Stimulated activated CD4-positive, alpha-beta T cell treated with anti-CD3 and anti-CD28 coated beads, Interleukin-1b, Interleukin-23, amount 100 ng/mL, for 24 hours (primary cell): ENCODE results near the gene PPTC7.
"Not testable (repeated sequence)": the region's sequence is repeated elsewhere in the genome, so short reads cannot be mapped to it uniquely, and the experiment has no call there.

Experiments
- DNase-seq, 4 experiments: peaks; one replicate each; pipeline ENCODE4 v3.0.0-alpha.2; 2020; ENCODE audit warnings: low read depth in 4 of 4, low spot score in 1 of 4

Gene PPTC7

DNA sequence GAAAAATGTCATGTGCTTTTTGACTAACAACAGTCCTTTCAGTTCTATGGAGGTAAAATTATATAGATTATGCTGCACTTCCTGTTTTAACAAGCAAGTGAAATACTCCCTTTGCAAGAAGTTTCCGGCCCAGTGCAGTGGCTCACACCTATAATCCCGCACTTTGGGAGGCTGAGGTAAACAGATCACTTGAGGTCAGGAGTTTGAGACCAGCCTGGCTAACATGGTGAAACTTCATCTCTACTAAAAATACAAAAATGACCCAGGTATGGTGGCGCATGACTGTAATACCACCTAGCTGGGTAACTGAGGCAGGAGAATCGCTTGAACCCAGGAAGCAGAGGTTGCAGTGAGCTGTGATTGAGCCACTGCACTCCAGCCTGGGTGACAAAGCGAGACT, 20.7 kb downstream of the PPTC7 start:
- DNase-seq, result not testable (repeated sequence)

DNA sequence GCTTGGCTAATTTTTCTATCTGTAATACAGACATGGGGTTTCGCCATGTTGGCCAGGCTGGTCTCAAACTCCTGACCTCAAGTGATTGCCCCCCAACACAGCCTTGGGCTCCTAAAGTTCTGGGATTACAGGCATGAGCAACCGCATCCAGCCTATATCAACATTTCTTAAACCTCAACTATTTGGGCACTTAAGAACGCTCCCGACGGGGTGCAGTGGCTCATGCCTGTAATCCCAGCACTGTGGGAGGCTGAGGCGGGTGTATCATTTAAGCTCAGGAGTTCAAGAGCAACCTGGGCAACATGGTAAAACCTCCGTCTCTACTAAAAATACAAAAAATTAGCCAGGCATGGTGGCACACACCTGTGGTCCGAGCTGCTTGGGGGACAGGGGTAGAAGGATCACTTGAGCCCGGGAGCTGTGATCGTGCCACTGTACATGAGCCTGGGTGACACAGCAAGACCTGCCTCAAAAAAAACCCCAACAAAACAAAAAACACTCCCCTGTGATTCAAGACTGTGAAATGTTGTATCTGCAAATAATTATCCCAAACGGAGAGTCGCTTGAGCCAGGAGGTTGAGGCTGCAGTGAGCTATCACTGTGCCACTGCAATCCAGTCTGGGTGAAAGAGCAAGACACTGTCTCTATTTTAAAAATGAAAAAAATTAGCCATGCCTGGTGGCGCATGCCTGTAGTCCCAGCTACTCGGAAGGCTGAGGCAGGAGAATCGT, 21.5 kb downstream of the PPTC7 start:
- DNase-seq, result no peak

DNA sequence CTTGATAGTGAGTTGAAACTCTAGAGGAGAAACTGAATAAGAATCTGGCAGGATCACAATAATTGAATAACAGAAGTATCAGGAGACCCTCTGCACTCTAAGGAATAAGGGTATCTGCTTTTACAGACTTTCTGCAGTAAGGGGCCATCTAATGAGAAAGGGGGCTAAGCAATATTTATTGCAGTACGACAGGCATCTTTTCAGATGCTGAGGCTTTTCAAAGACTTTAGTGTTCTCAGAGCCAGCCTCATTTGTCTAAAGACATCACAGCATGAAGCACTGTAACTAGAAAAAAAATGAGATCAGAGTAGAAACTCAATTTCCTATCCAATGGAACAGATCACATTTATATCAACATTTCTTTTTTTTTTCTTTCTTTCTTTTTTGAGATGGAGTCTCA, 22.2 kb downstream of the PPTC7 start:
- no peak for DNase-seq

DNA sequence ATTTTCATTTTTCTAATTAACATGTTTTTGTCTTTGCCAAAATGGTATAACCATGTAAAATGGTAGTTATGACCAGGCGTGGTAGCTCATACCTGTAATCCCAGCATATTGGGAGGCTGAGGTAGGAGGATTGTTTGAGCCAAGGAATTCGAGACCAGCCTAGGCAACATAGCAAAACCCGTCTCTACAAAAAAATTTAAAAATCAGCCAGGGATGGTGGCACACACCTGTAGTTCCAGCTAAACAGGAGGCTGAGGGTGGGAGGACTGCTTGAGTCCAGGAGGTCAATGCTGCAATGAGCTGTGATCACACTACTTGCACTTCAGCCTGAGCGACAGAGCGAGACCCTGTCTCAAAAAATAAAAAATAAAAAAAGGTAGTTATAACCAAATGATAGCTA, 23.1 kb downstream of the PPTC7 start:
- no peak for DNase-seq

DNA sequence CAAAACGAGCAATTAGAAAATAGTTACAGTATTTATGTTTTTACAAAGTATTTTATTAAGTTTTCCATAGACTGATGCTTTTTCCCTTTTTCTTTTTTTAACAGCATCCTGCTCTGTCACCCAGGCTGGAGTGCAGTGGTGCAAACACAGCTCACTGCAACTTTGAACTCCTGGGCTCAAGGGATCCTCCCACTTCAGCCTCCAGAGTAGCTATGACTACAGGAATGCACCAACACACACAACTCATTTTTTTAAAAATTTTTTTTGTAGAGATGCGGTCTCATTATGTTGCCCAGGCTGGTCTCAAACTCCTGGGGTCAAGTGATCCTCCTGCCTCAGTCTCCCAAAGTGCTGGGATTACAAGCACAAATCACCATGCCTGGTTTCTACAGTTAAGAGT, 24.2 kb downstream of the PPTC7 start:
- DNase-seq, result not testable (repeated sequence)

DNA sequence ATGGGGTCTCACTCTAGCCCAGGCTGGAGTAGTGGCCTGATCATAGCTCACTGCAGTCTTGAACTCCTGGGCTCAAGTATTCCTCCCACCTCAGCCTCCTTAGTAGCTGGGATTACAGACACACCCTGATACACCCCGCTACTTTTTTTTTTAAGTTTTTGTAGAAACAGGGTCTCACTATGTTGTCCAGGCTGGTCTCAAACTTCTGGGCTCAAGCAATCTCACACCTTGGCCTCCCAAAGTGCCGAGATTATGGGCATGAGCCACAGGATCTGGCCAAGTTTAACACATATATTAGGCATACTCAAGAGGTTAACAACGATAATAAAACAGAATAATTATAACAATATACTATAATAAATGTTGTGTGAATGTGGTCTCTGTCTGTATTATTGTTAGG, 25.8 kb downstream of the PPTC7 start:
- no peak for DNase-seq

DNA sequence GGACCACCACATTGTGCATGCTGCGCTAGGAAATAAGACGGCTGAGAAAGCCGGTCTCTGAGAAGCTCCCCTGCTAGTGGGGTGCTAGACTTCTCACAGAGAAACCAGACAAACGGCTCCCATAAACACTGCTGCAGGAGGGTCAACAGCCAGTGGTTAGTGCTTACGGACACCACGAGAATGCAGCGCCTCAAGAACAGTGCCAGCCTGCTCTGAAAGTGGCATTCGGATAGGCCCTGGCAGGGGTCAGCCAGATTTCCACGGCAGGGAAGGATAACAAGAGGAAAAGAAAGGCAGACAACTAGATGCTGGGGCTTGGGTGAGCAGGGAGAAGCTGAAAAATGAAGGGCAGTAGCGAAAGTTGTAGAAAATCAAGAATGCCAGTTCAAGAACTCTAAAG, 26.4 kb downstream of the PPTC7 start:
- no peak for DNase-seq

DNA sequence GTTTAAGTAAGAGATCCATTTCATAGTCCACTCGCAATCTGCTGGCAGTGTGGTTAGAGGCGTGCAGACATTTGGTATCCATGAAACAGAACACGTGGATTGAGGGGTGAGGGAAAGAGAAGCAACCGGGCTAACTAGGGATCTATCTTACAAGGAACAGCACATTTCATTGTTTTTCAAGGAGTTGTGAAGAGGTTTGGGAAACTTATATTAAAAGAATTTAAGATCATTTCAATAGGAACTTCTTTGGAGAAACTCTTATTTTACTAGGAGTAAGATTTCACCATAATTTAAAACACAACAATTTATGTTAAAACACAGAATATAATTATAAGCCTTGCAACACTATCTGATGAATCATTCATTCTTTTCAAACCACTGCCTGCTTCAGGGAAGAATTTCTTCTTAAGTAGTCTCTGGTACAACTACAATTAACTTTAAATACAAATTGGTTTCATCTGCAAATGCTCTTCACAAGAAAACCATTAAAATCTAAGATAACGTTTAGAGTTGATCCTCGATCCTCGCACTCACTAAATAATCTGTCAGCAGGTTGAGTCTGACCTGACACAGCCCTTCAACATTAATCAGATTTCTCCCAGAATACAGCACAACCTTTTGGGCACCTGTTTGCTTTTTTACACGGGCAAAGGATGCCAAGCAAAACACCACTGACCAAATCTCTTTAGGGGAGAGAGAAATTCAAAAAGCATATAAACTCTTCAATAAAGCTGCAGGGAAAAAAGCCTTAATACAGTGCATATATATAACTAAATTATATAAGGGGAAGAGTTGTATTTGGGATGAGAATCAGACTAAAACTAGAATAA, 27.3 kb downstream of the PPTC7 start:
- no peak for DNase-seq

DNA sequence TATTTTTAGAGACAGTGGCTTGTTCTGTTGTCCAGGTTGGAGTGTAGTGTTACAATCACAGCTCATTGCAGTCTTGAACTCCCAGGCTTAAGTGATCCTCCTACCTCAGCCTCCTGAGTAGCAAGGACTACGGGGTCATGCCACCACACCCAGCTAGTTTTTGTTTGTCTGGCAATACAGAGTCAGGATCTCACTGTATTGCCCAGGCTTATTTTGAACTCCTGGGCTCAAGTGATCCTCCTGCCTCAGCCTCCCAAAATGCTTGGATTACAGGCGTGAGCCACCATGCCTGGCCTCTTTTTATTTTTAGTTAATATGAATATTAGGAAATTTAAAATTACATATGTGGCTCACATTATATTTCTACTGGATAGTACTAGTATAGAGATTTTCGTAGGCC, 28.9 kb downstream of the PPTC7 start:
- DNase-seq, result no peak

DNA sequence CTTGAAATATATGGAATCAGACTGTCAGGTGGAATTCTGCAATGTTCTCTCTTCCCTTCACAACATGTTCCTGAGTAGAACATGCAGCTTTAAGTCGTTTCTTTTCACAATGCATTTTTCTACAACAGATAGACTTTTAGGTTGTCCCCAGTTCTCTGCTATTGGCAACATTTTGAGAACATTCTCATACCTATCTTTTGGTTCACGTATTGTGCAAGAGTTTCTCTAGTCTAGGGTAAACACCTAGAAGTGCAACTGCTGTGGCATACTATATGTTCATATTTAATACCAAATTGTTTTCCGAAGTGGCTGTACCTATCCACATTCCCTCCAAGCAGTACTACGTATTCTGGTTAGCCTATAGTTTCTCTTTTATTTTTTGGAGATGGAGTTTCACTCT, 32.1 kb downstream of the PPTC7 start:
- DNase-seq, result no peak

DNA sequence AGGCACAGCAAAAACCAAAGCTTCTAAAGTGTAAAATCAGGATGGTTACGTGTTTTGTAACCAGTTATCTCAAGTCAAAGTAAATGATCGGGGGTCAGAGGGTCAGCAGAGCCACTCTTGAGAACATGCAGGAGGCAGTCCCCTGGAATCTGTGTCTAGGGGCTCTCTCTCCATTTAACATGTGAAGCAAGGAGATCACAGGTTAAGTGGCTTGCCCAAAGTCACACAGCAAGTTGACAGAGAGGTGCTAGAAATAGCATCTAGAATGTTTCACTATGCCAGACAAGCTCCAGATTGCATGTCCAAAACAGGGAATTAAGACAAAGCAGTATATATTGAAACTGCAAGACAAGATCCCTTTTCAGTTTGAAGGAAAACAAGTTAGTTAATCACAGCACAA, 33.4 kb downstream of the PPTC7 start:
- no peak for DNase-seq

DNA sequence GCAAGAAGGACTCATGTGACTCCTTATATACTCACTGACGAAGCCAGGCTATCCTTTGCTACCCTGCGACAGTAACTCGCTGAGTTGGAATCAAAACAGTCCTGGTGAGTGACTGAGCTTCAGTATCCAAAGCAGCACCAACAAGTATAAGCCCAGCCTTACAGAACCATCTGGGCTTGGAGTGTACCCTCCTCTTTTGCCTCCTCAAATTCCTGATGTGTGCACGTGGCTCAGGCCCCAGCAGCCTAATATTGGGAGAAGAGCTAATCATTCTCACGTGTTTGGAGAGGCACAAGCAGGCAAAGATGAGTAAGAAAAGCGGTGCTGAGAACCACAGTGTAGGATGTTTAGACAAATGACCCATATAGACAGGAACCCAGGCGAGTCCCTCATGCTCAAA, 34.4 kb downstream of the PPTC7 start:
- DNase-seq, result no peak

DNA sequence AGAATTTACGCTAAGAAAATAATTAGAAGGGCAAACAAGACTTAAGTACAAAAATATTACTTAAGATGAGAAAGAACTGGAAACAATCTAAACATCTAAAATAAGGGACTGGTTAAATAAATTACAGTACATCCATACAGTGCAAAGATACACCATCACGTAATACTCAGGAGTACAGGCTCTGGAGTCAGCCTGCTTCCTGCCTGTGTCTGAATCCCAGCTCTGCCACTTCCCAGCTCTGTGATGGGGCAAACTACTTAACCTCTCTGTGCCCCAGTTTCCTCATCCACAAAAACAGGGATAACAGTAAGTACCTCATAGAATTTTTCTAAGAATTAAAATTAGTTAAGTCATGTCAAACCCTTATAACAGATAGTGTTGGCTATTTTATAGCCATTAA, 36.0 kb downstream of the PPTC7 start:
- no peak for DNase-seq

DNA sequence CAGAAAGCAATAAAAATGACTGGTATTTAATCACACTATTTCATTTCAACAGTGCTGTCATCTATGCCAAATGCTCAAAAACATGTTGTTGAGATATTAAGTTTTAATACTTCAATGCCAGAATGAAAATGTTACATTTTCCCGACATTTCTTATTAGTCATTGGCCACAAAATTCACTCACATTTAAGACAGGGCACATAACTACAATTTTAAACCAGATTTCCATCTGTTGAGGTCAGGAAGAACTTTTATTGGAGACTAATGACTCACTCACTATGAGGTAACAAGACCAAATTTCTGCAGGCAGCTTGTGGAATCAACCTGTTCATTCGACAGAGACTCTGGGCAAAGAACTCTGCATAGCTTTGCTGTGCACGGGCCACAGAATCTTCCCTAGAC, 36.8 kb downstream of the PPTC7 start:
- no peak for DNase-seq

DNA sequence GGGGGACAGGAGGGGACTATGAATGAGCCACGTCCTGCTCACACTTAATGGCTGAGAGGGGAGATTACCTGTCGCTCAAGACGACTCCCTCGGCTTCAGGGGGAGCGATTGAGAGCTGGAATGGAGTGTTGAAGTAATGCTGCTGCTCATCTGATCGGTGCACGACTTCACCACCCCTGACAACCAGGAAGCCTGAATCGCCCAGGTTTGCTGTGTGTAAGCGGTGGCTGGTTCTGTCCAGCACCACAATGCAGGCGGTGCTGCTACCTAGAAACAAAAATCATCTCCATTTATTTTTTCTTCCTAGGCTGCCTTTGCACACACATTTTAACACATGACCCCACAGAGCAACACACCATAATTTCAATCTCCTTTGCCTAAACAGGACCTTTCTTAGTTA, 37.3 kb downstream of the PPTC7 start:
- no peak for DNase-seq

DNA sequence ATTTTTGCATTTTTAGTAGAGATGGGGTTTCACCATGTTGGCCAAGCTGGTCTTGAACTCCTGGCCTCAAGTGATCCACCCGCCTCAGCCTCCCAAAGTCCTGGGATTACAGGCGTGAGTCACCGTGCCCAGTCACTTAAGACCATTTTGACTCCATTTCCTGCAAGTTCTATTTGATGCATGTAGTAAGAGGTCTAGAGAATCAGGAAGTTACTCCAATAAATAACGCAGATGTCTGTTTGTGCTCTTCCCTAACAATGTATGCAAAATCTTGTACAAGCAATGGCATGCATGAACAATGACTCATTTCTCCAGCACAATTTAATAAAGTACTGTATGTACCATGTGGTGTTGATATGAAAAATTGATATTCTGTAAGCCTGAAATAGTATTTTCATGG, 37.9 kb downstream of the PPTC7 start:
- not testable (repeated sequence) for DNase-seq

DNA sequence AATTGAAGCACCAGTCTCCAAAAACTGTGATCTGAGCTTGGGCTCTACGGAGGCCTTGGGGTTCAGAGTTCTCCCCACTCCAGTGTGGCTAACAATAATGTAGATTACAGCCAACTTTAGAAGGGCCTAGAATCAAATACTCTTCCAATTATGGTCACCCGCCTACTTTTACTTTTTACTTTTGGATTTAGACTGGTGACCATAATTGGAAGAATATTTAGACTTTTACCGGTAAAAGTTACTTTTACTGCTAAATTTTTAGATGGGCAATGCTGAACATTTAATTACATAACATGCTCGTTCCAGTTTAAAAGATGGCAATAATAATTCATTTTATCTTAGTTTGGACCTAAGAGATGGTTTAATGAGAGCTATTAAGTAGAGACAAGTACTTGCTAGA, 39.2 kb downstream of the PPTC7 start:
- no peak for DNase-seq

DNA sequence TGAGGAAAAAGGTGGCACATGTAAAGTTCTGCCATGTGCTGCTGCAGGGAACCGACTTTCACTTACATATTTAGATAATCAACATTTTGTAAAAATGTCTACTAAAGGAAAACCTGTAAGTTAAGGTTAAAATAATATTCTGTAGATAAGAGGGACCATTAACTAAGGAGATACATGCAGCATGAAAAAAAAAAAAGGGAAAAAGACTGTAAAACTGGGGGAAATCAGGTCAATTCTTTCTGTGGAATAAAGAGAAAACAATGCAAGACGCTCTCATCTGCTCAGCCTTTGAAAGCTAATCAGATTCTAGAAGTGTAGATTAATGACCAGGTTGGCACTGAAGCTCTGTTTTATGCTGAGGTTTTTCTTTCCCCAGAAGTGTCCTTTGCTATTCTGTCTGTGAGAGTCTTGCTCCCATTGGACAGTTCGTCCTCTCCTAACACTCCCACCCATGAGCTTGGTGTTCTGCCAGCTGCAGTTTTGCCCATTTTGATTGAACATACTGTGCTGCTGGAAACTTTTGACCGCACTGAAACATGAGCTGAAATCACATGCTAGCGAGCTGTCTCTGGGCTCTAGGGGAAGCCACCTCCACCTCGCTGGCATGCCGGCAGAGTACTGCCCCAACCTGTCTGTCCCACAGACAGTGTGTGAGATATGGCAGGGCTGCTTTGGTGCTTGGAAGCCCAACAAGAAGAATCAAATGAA, 39.7 kb downstream of the PPTC7 start:
- no peak for DNase-seq

DNA sequence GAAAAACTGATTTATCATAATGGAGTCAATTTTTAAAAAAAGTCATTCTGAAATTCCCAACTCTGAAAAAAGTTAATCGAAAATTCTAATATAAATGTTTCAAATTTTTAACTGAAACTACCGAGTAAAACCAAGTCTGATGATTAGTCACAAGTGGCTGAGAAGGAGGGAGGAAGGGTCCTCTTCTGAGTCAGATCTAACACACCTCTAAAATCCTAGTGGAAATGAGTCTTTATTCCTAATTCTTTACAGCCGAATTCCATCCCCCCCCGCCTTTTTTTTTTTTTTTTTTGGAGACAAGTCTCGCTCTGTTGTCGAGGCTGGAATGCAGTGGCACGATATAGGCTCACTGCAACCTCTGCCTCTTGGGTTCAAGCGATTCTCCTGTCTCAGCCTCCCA, 43.1 kb downstream of the PPTC7 start:
- no peak for DNase-seq

DNA sequence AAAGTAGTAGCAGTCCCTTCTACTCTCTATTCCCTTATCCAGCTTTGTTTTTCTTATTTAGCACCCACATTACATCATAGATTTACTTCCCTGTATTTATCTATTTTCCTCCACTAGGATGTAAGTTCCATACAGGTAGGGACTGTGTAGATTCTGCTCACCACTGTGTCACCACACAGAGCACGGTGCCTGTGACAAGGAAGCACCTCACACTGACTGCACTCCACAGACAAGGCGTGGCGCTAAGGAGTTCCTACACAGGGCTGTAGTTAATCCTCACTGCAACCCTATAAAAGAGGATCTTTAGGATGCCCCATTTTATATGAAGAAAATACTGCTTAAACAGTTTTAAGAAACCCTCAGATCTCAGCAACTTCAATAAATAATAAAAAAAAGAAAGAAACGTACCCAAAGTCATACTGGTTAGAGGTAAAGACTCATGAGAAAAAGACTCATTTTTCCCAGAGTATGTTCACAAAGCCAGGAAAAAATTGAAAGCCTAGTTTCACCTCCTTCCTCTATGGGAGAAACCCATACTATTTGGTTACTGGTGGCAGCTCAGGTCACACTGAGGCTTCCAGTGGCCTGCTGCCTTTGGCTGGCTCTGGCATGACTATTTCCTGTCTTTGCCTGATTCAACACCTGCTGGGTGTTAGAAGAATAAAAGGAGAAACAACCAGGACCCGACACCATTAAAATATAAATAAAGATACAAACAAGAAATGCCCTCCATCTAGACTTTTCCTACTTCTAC, 44.1 kb downstream of the PPTC7 start:
- DNase-seq, result no peak

DNA sequence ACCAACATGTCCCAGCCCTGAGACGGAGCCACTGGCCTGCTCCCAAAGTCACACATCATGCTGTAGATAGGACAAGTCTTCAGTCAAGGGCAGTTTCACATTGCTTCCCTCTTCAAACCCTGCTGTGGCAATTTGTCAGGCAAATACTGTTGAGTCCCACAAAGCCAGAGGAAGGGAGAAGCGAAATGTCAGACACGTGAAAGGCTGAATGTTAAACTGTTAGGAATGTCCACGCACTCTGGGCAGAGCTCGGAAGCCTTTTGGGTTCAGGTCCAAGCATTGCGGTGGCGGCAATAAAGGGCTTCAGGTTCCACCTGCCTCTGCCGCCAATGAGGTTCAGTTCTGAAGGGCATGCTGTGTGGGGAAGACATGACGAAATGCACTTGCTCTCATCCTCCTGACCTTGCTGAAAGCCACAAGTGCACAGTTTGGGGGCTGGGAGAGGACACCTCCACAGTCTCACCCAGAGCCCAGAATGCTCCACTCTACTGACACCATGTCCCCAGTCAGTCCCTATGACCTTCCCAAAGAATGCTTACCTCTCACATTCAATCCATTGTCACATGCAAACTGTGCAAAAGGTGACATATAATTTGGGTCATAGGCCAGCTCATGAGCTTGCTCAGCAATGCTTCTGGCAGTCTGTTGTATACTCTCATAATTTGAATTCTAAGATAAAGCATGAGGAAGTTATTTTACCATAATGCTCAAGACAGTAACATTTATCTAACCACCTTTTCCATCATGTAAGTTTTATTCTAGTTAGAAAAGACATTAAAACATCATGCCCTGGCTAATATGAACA, 45.3 kb downstream of the PPTC7 start:
- no peak for DNase-seq
